Stimulated activated CD4-positive, alpha-beta T cell treated with anti-CD3 and anti-CD28 coated beads, TNF-alpha, amount 100 ng/mL, for 1 hour (primary cell): ENCODE results near the gene TBC1D12.
"Not testable (repeated sequence)": the region's sequence is repeated elsewhere in the genome, so short reads cannot be mapped to it uniquely, and the experiment has no call there.

Experiments
- DNase-seq, 3 donors: peaks; one replicate each; pipeline ENCODE4 v3.0.0-alpha.2; 2020; ENCODE audit warnings: low read depth in 3 of 3, low spot score in 1 of 3

The TBC1D12 gene

GRCh38 chr10:94402204-94402842 is at the start of gene TBC1D12:
TBC1D12 (plus strand) TSS chr10:94402541; CDS start chr10:94402614, 73 bp downstream.
- peak in 1 of 3 donors; percentile 7 for DNase-seq

- DNase-seq = no peak
These were observed 49.0 kb upstream of the TBC1D12 start for GRCh38 chr10:94353336-94353735.

GRCh38 chr10:94355841-94356240 is 46.5 kb upstream of the TBC1D12 start:
- no peak for DNase-seq

- no peak for DNase-seq
These were observed 45.1 kb upstream of the TBC1D12 start for GRCh38 chr10:94357193-94357592.

- DNase-seq = no peak
These were observed 43.9 kb upstream of the TBC1D12 start for GRCh38 chr10:94358480-94358879.

GRCh38 chr10:94361171-94361794 is 41.1 kb upstream of the TBC1D12 start:
- no peak for DNase-seq

GRCh38 chr10:94362360-94363250 is 39.7 kb upstream of the TBC1D12 start, which contains the start of gene NOC3L:
NOC3L (minus strand) TSS chr10:94362939; CDS start chr10:94362838, 101 bp downstream.
- peak; percentile 79 to 96 (median 82) for DNase-seq

- DNase-seq = no peak
These were observed 39.1 kb upstream of the TBC1D12 start for GRCh38 chr10:94363251-94363565.

- no peak for DNase-seq
These were observed 37.9 kb upstream of the TBC1D12 start for GRCh38 chr10:94364482-94364881.

- no peak for DNase-seq
These were observed 36.0 kb upstream of the TBC1D12 start for GRCh38 chr10:94366382-94366781.

- DNase-seq = no peak
These were observed 31.8 kb upstream of the TBC1D12 start for GRCh38 chr10:94370501-94370900.

- no peak for DNase-seq
These were observed 27.0 kb upstream of the TBC1D12 start for GRCh38 chr10:94375374-94375773.

GRCh38 chr10:94376865-94377264 is 25.5 kb upstream of the TBC1D12 start:
- DNase-seq = no peak

GRCh38 chr10:94383530-94383929 is 18.8 kb upstream of the TBC1D12 start:
- DNase-seq = no peak

GRCh38 chr10:94385733-94386132 is 16.6 kb upstream of the TBC1D12 start:
- DNase-seq = not testable (repeated sequence)

- DNase-seq = not testable (repeated sequence)
These were observed 10.2 kb upstream of the TBC1D12 start for GRCh38 chr10:94392117-94392516.

GRCh38 chr10:94397549-94398370 is 4.6 kb upstream of the TBC1D12 start:
- DNase-seq = no peak

GRCh38 chr10:94398762-94399161 is 3.6 kb upstream of the TBC1D12 start:
- DNase-seq = no peak

- DNase-seq = peak in 1 of 3 donors; percentile 1
These were observed 570 bp downstream of the TBC1D12 start for GRCh38 chr10:94402843-94403379.

- peak in 1 of 3 donors; percentile 5 for DNase-seq
These were observed 1.3 kb downstream of the TBC1D12 start for GRCh38 chr10:94403380-94404213.
